Measurements from ENCODE around the gene CYBC1.
A peak's percentile ranks its signal among the peaks of the same experiment; 100 is the strongest.

Gene CYBC1

DNA sequence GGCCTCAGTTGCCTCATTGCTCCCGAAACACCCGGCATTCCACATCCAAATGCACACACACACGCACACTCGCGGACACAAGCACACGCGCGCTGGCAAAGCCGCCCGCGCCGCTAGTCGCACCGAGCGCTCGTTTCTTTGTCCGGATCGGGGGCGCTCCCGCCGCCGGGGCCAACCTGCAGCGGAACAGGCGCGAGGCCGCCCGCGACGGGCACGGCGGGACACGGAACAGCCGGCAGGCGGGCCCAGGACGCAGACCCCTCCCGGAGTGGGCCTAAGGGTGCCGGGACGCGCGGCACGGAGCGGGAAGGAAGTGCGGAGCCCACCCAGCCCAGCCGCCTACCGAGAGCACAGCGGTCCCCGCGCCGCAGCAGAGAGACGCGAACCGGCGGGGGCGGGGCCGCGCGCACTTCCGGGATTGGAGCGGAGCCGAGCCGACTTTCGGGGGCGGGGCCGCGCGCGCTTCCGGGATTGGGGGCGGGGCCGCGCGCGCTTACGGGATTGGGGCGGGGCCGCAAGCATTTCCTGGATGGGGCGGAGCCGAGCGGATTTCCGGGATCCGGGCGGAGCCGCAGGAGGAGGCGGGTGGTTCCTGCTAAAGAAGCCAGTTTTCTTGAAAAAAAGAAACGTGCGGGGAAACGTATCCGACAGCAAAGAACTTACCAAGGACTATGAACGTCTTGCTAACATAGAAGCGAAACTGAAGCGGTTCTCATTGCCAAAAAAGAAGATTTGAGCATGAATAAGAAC, at the start of gene CYBC1:
CYBC1 (minus strand) TSS at position 396 of the 750 bp plus-strand sequence. CDS start 1,498 bp downstream, outside the sequence.
- DNase-seq (ENCODE audit: low read depth): peak; percentile 98

DNA sequence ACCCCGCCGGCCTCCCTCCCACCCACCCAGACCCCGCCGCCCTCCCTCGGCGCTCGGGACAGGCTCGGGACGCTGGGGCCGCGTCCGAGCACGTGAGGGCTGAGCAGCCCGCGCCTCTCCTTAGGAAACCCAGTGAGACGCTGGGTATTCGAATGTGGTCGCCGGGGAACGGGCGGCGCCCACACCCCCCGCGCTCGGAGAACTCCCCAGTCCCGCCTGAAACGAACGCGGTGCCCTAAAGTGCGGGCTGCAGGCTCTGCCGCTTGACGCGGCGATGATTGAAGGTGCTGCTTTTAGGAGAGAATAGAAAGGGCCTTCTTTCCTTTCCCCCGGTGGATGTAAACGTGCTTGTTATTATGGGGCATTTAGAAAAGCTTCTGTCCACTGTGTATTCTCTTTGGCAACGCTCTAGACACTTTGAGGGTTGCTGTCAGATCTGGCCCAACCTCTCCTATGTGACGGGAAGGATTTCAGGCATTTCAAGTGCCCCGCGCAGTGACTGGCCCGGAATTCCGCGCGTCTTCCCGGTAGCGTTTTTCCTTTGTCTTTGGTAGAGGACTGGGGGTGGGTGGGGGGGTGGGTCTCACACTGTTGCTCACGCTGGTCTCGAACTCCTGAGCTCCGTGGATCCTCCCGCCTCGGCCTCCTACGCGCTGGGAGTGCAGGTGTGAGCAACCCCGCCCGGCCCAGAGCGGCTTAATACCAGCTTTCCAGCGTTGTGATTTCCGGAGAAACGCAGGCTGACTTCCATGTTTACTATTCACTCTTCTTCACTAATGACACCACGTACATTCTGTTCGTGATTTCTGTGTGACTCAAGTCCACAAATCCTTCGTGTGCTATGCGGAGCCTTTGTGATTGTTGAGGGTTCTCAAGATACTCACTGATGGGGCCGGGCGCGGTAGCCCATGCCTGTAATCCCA, 47.2 kb upstream of the CYBC1 start:
- peak; percentile 63 for DNase-seq (ENCODE audit: low read depth)

DNA sequence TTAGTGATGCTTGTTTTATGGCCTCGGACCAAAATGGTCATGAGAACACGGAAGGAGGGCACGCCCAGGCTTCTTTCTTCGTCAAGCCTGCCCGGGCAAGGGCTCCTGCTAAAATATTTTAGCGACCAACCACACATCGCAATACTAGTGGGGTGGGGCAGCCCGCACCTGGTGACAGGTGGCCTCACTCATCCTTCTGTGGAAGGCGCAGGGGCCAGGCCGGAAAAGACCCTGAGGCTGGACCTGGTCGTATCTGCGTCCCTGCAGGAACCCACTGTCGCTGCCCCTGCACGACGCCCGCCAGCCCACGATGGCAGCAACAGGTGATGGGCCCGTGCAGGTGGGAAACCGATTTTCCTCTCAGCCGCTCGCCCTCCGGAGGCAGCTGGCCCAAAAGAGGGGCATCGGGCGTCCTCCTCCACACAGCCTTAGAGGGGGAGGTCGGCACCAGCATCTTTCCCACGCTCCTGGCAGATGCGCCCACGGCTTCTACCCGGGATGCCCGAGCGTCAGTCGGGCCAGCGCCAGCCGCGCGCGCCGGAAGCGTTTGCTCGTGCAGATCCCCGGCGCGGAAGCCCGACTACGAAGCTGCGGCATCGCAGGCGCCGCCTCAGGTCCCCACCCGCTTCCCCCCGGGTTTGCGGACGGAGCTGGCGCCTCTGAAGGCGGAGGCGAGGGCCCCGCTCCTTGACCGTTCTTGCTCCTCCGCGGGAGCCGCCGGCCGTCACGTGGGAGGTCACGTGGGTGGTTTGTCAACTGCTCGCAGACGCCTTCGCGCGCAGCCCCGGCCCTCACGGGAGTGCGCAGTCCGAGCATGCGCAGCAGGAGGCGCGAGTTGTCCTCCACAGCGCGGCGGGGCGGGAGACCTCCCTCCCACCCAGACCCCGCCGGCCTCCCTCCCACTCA, 46.2 kb upstream of the CYBC1 start:
- peak; percentile 97 for DNase-seq (ENCODE audit: low read depth)

DNA sequence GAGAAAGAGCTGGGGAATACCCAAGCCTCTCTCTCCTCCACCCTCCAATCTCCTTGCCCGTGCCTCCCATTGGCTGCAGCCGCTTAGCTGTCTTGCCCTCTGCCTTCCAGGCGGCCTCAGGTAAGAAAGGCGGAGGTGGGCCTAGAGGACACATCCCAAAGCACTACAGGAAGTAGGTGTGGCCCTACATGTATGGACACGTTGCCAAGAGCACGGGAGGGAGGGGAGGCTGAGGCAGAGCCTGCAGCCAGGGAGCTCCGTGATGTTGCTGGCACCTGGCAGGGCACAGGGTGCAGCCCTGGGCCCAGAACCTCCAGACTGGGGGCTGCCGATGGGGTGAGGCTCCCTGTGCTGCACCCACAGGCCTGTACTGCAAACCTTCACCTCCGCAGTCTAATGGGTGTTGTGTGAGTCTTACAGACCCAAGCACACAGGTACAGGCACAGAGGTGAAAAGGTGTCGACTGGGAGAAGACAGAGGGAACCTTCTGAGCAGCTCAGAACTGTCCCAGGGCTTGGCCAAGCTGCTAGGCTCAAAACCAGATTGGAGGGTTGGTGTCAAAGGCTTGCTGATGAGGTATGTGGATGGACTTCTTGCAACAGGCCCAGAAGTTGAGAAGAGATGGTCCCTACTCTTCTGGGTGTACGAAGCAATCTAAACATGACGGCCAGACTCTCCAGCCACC, 45.4 kb upstream of the CYBC1 start:
- DNase-seq (ENCODE audit: low read depth): peak; percentile 8

DNA sequence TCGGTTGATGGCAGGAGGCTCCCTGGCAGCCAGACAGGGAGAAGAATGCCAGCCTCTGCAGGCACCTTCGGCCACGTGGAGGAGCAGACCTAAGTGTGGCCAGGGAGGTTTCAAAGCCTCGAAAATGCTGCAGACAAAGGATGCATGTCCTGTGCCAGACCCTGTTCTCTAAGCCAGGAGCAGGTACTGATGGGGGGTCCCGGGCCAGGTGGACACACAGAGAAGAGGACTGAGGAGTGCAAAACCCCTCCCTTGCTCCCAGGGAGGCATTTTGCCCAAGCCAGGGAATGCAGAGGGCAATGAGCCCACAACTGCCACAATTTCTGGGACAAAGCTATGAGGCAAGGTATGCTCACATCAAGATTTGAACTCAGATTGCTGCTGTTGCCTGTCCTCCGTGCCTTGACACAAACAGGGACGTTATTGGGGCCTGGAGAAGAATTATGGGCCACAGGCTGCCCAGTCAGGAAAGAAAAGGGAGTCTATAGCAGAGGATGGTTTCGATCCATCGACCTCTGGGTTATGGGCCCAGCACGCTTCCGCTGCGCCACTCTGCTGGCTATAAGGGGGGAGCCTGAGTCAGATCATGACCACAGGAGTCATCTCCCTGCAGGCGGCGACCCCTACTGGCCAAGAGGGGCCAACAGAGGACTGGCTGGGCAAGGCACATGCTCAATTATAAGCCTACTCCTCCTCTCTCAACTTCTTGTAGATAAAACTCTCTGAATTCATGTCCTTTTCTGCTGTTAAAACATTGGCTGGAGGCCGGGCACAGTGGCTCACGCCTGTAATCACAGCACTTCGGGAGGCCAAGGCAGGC, 43.9 kb upstream of the CYBC1 start:
- peak; percentile 99 for DNase-seq (ENCODE audit: low read depth)

DNA sequence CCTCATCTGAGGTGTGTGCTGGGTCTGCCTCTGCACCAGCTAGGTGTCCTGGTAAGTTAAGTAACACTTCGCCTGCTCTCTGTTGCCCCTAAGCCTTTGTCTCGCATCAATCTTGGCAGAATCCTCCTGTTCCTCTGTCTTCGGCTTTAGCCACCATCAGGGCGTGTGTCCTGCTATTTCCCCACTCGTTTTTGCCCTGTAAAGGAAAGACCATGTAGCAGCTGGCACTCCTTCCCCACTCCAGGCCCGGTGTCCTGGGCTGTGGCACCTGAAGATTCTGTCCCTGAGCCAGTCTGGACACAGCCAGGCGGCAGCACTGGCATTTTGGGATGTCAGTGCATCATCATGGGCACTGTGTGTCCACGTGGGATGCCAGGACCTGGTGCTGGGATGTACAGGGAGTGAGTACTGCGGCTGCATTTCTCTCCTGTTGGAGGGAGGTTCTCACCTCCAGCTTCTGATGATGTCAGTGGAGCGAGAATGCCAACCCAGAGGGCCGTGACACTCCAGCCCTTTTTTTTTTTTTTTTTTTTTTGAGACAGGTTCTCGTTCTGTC, 42.8 kb upstream of the CYBC1 start:
- DNase-seq (ENCODE audit: low read depth): peak; percentile 57

DNA sequence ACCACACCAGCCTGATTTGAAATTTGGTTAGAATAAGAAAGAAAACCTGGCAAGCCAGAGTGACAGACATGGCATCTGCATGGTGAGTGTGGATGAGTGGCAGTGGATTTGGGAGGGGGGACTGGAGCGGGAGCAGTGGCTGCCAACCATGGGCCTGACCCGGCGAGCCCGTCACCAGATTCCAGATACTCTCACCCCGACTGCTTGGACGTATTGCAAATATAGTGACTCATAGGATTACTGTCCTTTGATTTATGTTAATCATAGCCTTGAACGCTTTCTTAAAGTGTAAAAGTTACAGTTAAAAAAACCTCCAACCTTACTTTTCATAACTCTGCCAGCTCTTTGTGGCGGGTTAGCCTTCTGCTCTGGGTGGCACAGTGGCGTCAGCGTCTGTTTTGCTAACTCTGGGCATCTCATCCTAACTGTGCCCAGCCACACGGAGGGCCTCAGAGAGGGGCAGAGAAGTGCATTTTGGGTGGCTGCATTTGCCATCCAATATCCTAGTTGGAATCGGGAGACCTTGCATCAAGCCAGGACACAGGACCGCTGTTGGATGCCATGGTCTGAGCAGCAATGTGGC, 42.2 kb upstream of the CYBC1 start:
- DNase-seq (ENCODE audit: low read depth): peak; percentile 89

DNA sequence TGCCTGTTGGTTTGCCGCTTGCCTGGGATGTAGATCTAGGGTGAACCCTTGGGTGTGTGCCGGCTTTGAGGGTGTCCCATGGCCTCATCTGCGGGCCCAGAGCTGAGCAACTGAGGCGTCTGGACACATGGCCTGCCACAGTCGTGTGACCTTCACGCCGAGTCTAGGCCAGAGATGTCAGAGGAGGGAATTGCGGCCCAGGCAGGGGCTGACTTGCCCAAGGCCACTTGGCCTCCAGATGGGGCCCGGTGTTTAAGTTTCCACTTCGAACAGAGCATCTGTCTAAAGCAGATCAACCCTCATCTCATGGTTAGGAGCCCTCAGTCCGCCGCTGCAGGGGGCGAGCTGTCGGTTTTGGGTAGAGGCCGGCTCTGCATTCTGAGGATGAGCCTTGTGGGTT, 41.0 kb upstream of the CYBC1 start:
- DNase-seq (ENCODE audit: low read depth): no peak

DNA sequence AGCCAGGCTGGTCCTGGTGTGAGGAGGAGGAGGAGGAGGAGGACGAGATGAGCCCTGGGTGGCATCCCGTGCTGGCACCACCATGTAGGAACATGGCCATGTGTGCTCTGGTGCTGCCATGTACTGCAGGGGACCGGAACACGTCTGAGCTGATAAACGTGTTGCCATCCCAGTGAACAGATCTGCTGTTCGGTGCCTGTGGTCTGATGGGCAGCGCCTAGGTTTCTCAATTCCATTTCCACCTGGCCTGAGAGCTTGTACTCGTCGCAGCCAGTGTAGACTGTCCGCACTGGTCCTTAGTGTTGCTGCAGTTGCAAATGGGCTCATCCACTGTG, 40.6 kb upstream of the CYBC1 start:
- no peak for DNase-seq (ENCODE audit: low read depth)

DNA sequence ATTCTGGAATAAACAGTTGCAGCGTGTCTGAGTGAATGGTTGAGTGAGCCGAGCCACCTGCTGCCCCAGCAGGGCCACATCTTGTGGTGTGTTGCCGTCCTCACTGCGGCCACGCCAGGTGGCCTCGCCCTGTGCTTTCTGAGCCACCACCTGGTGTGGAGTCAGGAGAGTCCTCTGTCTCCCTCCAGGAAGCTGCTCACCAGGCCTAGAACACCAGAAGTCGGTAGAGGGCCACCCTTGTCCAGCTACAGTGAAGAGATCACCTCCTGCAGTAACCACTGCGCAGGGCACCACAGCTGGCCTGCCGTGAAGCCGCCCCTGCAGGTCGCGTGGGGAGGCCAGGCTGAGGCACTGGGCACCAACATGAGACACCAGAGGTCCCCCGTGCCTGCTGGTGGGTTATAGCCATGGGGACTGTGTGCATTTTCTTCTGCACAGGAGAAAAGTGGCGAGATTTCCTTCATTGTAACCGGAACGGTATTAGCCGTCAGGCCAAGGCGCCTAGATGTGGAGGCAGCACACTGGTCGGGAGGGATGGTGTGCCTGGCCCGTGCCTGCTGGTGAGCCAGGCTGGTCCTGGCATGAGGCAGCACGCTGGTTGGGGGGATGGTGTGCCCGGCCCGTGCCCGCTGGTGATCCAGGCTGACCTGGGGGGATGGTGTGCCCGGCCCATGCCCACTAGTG, 40.1 kb upstream of the CYBC1 start:
- DNase-seq (ENCODE audit: low read depth): no peak

DNA sequence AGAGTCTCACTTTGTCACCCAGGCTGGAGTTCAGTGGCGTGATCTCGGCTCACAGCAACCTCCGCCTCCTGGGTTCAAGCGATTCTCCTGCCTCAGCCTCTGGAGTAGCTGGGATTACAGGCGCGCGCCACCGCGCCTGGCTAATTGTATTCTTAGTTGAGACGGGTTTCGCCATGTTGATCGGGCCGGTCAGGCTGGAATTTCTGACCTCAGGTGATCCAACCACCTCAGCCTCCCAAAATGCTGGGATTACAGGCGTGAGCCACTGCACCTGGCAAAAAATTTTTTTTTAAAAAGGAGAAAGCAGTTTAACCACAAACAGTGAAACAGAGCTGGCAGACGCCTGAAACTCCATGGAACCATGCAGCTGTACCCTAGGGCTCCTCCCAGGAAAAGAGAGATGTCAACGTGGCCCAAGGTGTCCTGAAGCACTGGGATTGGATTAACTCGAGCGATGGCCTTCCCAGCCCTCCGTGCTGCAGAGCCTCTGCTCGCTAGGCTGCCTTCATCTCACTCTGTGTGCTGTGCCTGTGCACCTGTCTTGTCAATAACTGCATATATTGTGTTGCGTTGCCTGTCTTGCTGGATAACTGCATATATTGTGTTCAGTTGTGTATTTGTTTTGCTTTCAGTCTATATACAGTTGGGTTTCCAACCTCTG, 39.4 kb upstream of the CYBC1 start:
- DNase-seq (ENCODE audit: low read depth): no peak

DNA sequence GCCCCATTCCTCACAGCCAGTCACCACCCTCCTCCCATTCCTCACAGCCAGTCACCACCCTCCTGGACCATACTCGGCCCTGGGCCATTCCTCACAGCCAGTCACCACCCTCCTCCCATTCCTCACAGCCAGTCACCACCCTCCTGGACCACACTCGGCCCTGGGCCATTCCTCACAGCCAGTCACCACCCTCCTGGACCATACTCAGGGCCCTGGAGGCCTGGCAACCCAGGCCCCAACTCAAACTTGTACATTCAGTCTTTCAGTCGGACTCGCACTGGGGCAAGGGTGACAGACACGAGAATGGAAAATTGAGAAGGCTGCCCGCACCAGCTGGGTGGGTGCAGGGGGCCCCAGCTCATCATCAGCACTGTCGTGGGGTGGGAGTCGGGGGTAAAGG, 38.6 kb upstream of the CYBC1 start:
- peak; percentile 69 for DNase-seq (ENCODE audit: low read depth)

DNA sequence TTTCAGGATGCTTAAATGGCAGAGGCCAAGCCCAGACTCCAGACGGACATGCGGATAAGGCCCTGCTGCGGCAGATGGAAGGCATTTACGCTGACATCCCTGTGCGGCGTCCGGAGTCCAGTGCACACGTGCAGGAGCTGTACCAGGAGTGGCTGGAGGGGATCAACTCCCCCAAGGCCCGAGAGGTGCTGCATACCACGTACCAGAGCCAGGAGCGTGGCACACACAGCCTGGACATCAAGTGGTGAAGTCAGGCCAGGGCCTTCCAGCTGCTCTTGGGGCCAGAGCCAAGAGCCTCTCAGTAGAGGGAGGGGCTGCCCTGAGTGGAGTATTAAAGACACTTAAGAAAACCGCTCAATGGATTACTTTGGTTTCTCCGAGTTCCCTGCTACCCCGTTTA, 37.4 kb upstream of the CYBC1 start:
- DNase-seq (ENCODE audit: low read depth): no peak

DNA sequence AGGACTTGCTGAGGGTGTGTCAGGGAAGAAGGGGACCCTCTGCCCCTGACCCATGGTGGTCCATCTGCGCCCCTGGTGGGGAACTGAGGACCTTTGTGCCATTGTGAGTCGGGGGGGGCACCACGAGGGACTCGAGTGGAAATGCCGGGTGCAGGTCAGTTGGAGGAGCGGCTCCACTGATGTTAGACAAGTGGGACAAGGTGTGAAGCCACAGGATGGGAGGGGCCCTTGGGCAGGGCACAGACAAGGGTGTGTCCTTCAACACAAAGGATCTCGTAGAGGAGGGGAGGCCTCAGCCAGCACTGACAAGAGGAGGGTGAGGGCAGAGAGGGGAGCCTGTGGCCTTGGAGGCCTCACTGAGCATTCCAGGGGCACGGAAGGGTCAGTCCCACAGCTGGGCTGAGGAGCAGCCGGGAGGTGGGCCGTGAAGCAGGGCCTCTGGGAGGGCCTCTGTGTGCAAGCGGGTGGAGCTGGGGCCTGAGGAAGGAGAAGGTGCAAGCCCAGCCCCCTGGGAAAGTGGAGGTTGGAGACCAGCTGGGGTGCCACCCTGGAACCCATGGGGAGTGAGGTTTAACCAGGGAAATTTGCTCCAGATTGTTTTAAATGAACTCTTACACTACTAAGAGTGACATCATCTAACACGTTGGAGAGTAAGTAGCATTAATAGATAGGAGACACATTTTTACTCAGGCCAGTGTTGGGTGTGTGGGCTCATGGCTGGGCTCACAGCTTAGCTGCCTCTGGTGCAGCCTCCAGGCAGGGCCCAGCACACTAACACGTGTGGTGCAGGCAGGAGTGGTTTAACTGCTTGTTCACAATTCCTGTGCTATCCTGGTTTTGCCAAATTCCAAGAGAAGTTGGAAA, 35.9 kb upstream of the CYBC1 start:
- no peak for DNase-seq (ENCODE audit: low read depth)

DNA sequence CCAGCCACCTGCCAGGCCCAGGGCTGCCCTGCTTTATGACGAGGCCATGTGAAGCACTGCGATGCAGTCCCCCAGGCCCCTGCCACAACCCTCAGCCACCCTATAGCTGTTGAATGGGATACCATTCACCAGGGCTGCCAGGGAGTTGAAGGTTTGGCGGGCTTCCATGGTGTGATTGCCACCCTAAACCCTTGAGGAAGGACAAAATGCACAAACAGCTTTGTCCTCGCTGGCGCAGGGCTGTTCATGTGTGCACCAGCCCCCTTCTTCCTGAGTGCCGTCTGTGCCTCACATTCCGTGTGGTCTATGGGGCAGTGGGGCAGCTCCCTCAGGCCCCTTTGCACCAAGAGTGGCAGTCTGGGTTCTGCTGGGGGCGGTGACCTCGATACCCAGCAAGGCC, 33.3 kb upstream of the CYBC1 start:
- DNase-seq (ENCODE audit: low read depth): no peak

DNA sequence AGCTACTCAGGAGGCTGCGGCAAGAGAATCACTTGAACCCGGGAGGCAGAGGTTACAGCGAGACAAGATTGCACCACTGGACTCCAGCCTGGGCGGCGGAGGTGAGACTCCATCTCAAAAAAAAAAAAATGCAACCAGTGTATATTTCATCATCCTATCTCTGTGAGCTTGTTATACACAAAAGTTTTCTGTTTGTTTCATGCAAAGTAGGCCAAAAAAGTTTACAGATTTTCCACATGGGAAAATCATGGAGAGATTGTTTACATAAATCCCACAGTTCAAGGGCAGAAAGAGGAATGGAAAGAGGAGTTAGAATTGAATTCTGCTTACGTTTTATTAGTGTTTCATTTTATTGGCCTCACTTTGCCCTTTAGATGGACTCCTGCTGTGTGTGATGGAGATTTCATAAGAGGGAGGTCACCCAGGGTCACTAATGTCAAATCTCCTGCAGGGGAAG, 32.7 kb upstream of the CYBC1 start:
- no peak for DNase-seq (ENCODE audit: low read depth)

DNA sequence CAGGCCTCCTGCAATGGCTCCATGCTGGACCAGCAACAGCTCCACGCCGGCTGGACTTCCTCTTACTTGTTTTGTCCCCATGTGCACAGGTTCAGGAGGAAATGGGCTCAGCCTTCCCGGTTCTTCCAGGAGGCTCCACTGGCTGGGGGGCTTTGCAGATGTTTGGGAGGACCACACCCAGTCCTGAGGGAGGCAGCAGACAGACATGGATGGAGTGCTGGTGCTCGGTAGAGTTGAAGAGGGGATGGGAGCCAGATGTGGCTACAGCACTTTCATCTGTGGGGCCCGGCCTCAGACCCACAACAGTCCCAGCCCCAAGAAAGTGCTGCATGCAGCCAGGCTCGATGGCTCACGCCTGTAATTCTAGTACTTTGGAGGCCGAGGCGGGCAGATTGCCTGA, 29.8 kb upstream of the CYBC1 start:
- DNase-seq (ENCODE audit: low read depth): no peak

DNA sequence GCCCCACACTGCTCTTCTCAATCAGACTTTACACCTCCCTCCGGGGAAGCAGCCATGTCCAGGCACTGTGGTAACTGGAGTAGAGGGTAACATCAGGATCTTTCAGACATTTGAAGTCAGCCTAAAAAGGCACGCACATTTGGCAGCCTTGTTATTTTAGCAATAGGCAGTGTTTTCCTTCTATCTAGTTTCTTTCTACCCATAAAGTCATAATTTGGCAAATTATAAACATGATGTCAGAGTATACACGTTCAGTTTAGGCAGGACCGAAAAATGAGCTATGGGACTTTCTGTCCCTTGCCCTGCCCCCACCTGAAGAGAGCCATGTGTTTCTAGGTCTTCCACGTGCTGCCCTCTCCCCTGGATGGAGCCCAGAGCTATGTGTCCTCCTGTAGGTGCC, 29.1 kb upstream of the CYBC1 start:
- DNase-seq (ENCODE audit: low read depth): no peak
